ENCODE results near the gene BLTP2. TPM values are rescaled to one million over a fixed set of nuclear protein-coding genes. Genes with fewer than 3 reads are reported as not detected.

The BLTP2 gene
- total RNA-seq, 1 experiment from 2014 or later: 137 TPM

DNA sequence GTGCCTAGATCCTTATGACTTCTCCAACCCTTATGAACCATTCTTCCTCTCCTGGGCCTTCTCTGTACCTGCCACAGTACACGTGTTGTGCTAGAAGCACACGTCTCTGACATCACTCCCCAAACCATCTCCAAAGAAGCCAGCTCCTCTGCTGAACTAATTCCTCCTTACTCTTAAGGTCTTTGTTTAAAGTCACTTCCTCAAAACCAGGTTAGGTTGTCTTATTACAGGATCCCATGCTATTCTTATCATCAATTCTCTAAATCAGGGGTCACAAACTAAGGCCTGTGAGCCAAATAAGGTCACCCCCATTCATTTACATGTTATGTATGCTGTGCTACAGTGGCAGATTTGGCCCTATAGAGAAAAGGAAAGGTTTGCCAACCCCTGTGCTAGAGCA lies 21.0 kb upstream of the BLTP2 start:
- WGBS (ENCODE audit: extremely low coverage, insufficient read length, low lambda C conversion rate): no CpG with 5 or more reads among the region's 2 CpGs
- peaks cover 4 to 7% of the 10 kb centered on the region in 2 experiments; a peak in 4 of 5 replicates for H3K9me3 Mint-ChIP-seq

More for the DNA sequence above, 21.0 kb upstream of the BLTP2 start:
- Histone ChIP-seq H3K18ac (ENCODE audit: insufficient read length, low read depth, low read length) (no peak overlapping the region), H3K23me2 (ENCODE audit: insufficient read length, low read depth, low read length, poor library complexity, severe bottlenecking) (peaks cover 5% of the 10 kb centered on the region), H2BK120ac (ENCODE audit: low read depth, low read length, poor library complexity, severe bottlenecking) (no peak overlapping the region), H2AK5ac (ENCODE audit: insufficient read length, low read length) (no peak overlapping the region), H3K9me3 (ENCODE audit: control insufficient read depth, low read depth, low read length) (no peaks in the 10 kb centered on the region), H4K5ac (ENCODE audit: insufficient read length, low read depth, low read length) (no peak overlapping the region), H2BK15ac (ENCODE audit: low read depth, low read length) (no peak overlapping the region), H2BK5ac (ENCODE audit: insufficient read length, low read length) (no peak overlapping the region), H4K20me1 (ENCODE audit: control insufficient read depth, insufficient read depth, insufficient read length) (no peaks in the 10 kb centered on the region), H3K79me1 (ENCODE audit: insufficient read depth, low read depth, low read length, poor library complexity, severe bottlenecking) (peaks cover 9% of the 10 kb centered on the region), H4K8ac (replicated peaks; ENCODE audit: insufficient read length, low read depth, low read length) (no peak overlapping the region), H3K4me1 (ENCODE audit: insufficient read depth, low read length) (peaks cover 1% of the 10 kb centered on the region; the same call in 1 of the 2 replicates), H4K91ac (ENCODE audit: insufficient read length, low read depth, low read length) (no peak overlapping the region), H3K56ac (ENCODE audit: insufficient read length, low read depth, low read length) (no peak overlapping the region), H3K4me2 (ENCODE audit: insufficient read depth, insufficient read length, low read length) (no peak overlapping the region), H3K27me3 (ENCODE audit: insufficient read depth, low read length) (no peaks in the 10 kb centered on the region), H3K14ac (ENCODE audit: insufficient read depth, low read length) (no peak overlapping the region), H3K9ac (ENCODE audit: extremely low read depth, insufficient read length, low read length) (peak overlapping the region; percentile 11), H2BK20ac (ENCODE audit: low read depth, low read length, poor library complexity, severe bottlenecking) (no peak overlapping the region), H2AFZ (ENCODE audit: low read length) (no peak overlapping the region), H3K79me2 (ENCODE audit: insufficient read depth, low read length) (peaks cover 20% of the 10 kb centered on the region; the same call in 1 of the 2 replicates), H3K27ac (ENCODE audit: insufficient read length, low read depth, low read length) (no peak overlapping the region), H3T11ph (ENCODE audit: low read length) (no peak overlapping the region), H2BK12ac (ENCODE audit: insufficient read length, low read depth, low read length) (no peak overlapping the region), H3K4ac (ENCODE audit: low read depth, low read length) (no peak overlapping the region), H3K23ac (ENCODE audit: insufficient read length, low read depth, low read length) (no peak overlapping the region)
- H3K4me1 Mint-ChIP-seq: peaks cover 15% of the 10 kb centered on the region in 2 experiments
- DNase-seq: no peak
- H3K36me3 Mint-ChIP-seq (ENCODE audit: insufficient read depth in 1 of 3, low read depth in 3 of 3): peaks cover 7 to 47% (median 45%) of the 10 kb centered on the region in 3 experiments
- H3K27ac Mint-ChIP-seq: peak overlapping the region in 1 of 3 experiments; percentile 38; a peak in 3 of 7 replicates
- H3K4me3 Mint-ChIP-seq: no peak overlapping the region
- H3K27me3 Mint-ChIP-seq (ENCODE audit: low read depth): no peaks in the 10 kb centered on the region; the same call in 1 of the 2 replicates
- TF ChIP-seq, protein P1, sequence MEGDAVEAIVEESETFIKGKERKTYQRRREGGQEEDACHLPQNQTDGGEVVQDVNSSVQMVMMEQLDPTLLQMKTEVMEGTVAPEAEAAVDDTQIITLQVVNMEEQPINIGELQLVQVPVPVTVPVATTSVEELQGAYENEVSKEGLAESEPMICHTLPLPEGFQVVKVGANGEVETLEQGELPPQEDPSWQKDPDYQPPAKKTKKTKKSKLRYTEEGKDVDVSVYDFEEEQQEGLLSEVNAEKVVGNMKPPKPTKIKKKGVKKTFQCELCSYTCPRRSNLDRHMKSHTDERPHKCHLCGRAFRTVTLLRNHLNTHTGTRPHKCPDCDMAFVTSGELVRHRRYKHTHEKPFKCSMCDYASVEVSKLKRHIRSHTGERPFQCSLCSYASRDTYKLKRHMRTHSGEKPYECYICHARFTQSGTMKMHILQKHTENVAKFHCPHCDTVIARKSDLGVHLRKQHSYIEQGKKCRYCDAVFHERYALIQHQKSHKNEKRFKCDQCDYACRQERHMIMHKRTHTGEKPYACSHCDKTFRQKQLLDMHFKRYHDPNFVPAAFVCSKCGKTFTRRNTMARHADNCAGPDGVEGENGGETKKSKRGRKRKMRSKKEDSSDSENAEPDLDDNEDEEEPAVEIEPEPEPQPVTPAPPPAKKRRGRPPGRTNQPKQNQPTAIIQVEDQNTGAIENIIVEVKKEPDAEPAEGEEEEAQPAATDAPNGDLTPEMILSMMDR (conservative IDR thresholded peaks at IDR 0.05): no peak
